GM12878 (cell line): ENCODE measurements around the gene FAM222A. TPM values are rescaled to one million over a fixed set of nuclear protein-coding genes. Genes with fewer than 3 reads are reported as not detected.

ENCODE experiments used
- ATAC-seq: fragments of 200-7000 bp; cut with Tn5 transposase; 3 replicates; pipeline ENCODE4 v1.9.1; 2020; ENCODE audit warnings: mild to moderate bottlenecking, moderate library complexity
- BruUV-seq: library from RNA; stranded (reverse); fragments of 400-500 nt; replicated peaks from 2 replicates; lab custom pipeline; 2021; lab: Mats Ljungman, UMichigan
- CTCF ChIA-PET: fragments of 300-600 bp; sonication (Branson Sonifier 250); formaldehyde crosslinking; extraction: SDS; loops from one replicate; lab custom pipeline; 2021; ENCODE audit warnings: inconsistent platforms; lab: Yijun Ruan, JAX
- POLR2A ChIA-PET: fragments of 350-600 bp; formaldehyde crosslinking; extraction: SDS; loops from one replicate; lab custom pipeline; 2021; ENCODE audit warnings: inconsistent platforms; lab: Charles Lee
- RAD21 ChIA-PET: fragments of 300-600 bp; sonication (Branson Sonifier 250); formaldehyde crosslinking; loops from one replicate; lab custom pipeline; 2023; ENCODE audit warnings: antibody characterized with exemption; ENCODE audit not compliant: unreplicated experiment; lab: Charles Lee
- SMC1A ChIA-PET: fragments of 300-600 bp; sonication (Branson Sonifier 250); formaldehyde crosslinking; loops from one replicate; lab custom pipeline; 2023; ENCODE audit not compliant: unreplicated experiment, uncharacterized antibody; lab: Charles Lee
- DNase-seq: peaks from one replicate; pipeline ENCODE4 v3.0.0-alpha.2; 2011; ENCODE audit warnings: low read depth, low spot score
- FAIRE-seq: peaks from 3 replicates; lab custom pipeline; 2011; peaks lifted over from hg19 to GRCh38; lab: Jason Lieb, UNC
- H2AFZ ChIP-seq: 2 replicates; pipeline ENCODE4 v1.6.0; 2011; ENCODE audit warnings: low read depth, low read length, control low read depth; ENCODE audit not compliant: control insufficient read depth
- H3K27ac ChIP-seq: 2 replicates; pipeline ENCODE4 v1.5.1; 2011; ENCODE audit warnings: control low read depth; ENCODE audit not compliant: control insufficient read depth, insufficient read depth
- H3K27me3 ChIP-seq, 2 experiments: replicated peaks in 1 of 2; 2 replicates each; pipeline versions ENCODE4 v1.6.0 to v1.6.1; 2011; ENCODE audit warnings: low read length in 1 of 2; ENCODE audit not compliant: control insufficient read depth in 2 of 2, insufficient read depth in 2 of 2
- H3K36me3 ChIP-seq, 2 experiments: 2 replicates each; pipeline ENCODE4 v1.5.1; 2011; ENCODE audit warnings: low read length in 1 of 2; ENCODE audit not compliant: control insufficient read depth in 2 of 2, insufficient read depth in 2 of 2
- H3K4me1 ChIP-seq: 2 replicates; pipeline ENCODE4 v1.6.1; 2011; ENCODE audit warnings: mild to moderate bottlenecking, low read length, moderate library complexity, mixed read lengths; ENCODE audit not compliant: control insufficient read depth, insufficient read depth
- H3K4me2 ChIP-seq: 2 replicates; pipeline ENCODE4 v1.6.0; 2011; ENCODE audit warnings: control low read depth; ENCODE audit not compliant: control insufficient read depth, insufficient read depth
- H3K4me3 ChIP-seq: fragments of 200-600 bp; sonication (generic); 2 replicates; pipeline ENCODE4 v1.5.1; 2016
- H3K79me2 ChIP-seq: 2 replicates; pipeline ENCODE4 v1.6.0; 2011; ENCODE audit warnings: low read length; ENCODE audit not compliant: control insufficient read depth, insufficient read depth
- H3K9ac ChIP-seq: 2 replicates; pipeline ENCODE4 v1.8.0; 2011; ENCODE audit warnings: low read length, control low read depth, mixed read lengths; ENCODE audit not compliant: control insufficient read depth, insufficient read depth
- H3K9me3 ChIP-seq: replicated peaks from 3 replicates; pipeline ENCODE4 v1.5.1; 2011; ENCODE audit warnings: mild to moderate bottlenecking, low read length; ENCODE audit not compliant: control insufficient read depth, insufficient read depth
- H4K20me1 ChIP-seq: 2 replicates; pipeline ENCODE4 v1.6.0; 2011; ENCODE audit not compliant: control insufficient read depth, insufficient read depth
- BHLHE40 ChIP-seq, 2 experiments: fragments of 450-650 bp in 1 of 2; IDR thresholded peaks; 2 replicates each; pipeline ENCODE4 v1.6.1; 2011 to 2017; ENCODE audit warnings: low read depth in 2 of 2, borderline replicate concordance in 1 of 2, improper control_type of control experiment in 1 of 2, low read length in 1 of 2, mild to moderate bottlenecking in 1 of 2
- CEBPZ ChIP-seq: fragments of 150-350 bp; IDR thresholded peaks from 2 replicates; pipeline ENCODE4 v1.6.1; 2016; ENCODE audit warnings: low read depth, low read length
- E2F4 ChIP-seq: IDR thresholded peaks from 2 replicates; pipeline ENCODE4 v1.6.1; 2012; ENCODE audit warnings: low read depth, low read length, improper control_type of control experiment
- E2F8 ChIP-seq: fragments of 450-650 bp; IDR thresholded peaks from 2 replicates; pipeline ENCODE4 v1.6.1; 2018; ENCODE audit warnings: mild to moderate bottlenecking, low read depth, moderate library complexity; ENCODE audit not compliant: partially characterized antibody
- GATAD2B ChIP-seq: fragments of 450-650 bp; conservative IDR thresholded peaks from 2 replicates; pipeline ENCODE4 v1.6.1; 2017; ENCODE audit warnings: low read depth, mild to moderate bottlenecking, moderate library complexity
- IKZF2 ChIP-seq, 2 experiments: fragments of 450-650 bp; IDR thresholded peaks; 2 replicates each; pipeline ENCODE4 v1.6.1; 2017; ENCODE audit warnings: mild to moderate bottlenecking in 2 of 2, moderate library complexity in 2 of 2
- MTA2 ChIP-seq: fragments of 450-650 bp; IDR thresholded peaks from 2 replicates; pipeline ENCODE4 v1.6.1; 2016; ENCODE audit warnings: low read depth, mild to moderate bottlenecking, moderate library complexity
- MTA3 ChIP-seq: IDR thresholded peaks from 2 replicates; pipeline ENCODE4 v1.6.1; 2012; ENCODE audit warnings: low read length, inconsistent platforms, borderline replicate concordance
- NR2C2 ChIP-seq: IDR thresholded peaks from 2 replicates; pipeline ENCODE4 v1.6.1; 2011; ENCODE audit warnings: borderline replicate concordance, low read depth; ENCODE audit not compliant: control insufficient read depth, insufficient read length
- PAX8 ChIP-seq: fragments of 450-650 bp; IDR thresholded peaks from 2 replicates; pipeline ENCODE4 v1.6.1; 2017; ENCODE audit warnings: mild to moderate bottlenecking, moderate library complexity
- POLR2AphosphoS2 ChIP-seq: IDR thresholded peaks from 2 replicates; pipeline ENCODE4 v1.6.1; 2011; ENCODE audit warnings: low read depth, mild to moderate bottlenecking, low read length, improper control_type of control experiment, moderate library complexity
- SMC3 ChIP-seq: IDR thresholded peaks from 2 replicates; pipeline ENCODE4 v1.6.1; 2011; ENCODE audit warnings: low read length, improper control_type of control experiment, borderline replicate concordance
- SUZ12 ChIP-seq: fragments of 200-600 bp; sonication (generic); IDR thresholded peaks from one replicate; pipeline ENCODE4 v1.6.1; 2018; ENCODE audit warnings: antibody characterized with exemption, mild to moderate bottlenecking; ENCODE audit not compliant: unreplicated experiment
- TARDBP ChIP-seq: IDR thresholded peaks from 2 replicates; pipeline ENCODE4 v1.6.1; 2016; ENCODE audit warnings: borderline replicate concordance
- TBL1XR1 ChIP-seq: IDR thresholded peaks from 2 replicates; pipeline ENCODE4 v1.6.1; 2012; ENCODE audit warnings: low read depth, low read length, improper control_type of control experiment
- YY1 ChIP-seq: IDR thresholded peaks from 2 replicates; pipeline ENCODE4 v1.6.1; 2011; ENCODE audit warnings: low read depth, mild to moderate bottlenecking, low read length
- in situ Hi-C: fragments of 300-500 bp; cut with MboI; formaldehyde crosslinking; loops from 9 replicates; pipeline ENCODE4 v1.14.3; 2018; ENCODE audit warnings: mixed read lengths
- intact Hi-C: fragments of 100-400 bp; cut with micrococcal nuclease; formaldehyde crosslinking; loops from one replicate; pipeline ENCODE4 v1.14.2; 2022; ENCODE audit not compliant: unreplicated experiment
- polyA plus RNA-seq, 11 experiments: library from polyadenylated mRNA; depleted of rRNA in 4 of 11; unstranded in 6 of 11; stranded (reverse) in 5 of 11; fragments of >200 nt; fragmentation: Nextera tagmentation in 4 of 11; fragmentation: Illumina TruSeq in 1 of 11; extraction: Ambion mirVana in 4 of 11; extraction: Trizol in 1 of 11; gene quantifications; 1 replicate in 1 of 11; 2 replicates in 10 of 11; pipeline versions ENCODE4 v1.2.1 to v1.2.3, GENCODE V29; 2011 to 2016; ENCODE audit warnings: inconsistent platforms in 2 of 11, missing spikeins in 2 of 11, low read depth in 1 of 11
- total RNA-seq, 4 experiments: library from RNA; depleted of rRNA in 3 of 4; stranded (reverse); fragments of >200 nt in 3 of 4; fragmentation: Illumina TruSeq in 1 of 4; extraction: Trizol in 1 of 4; gene quantifications; 2 replicates each; pipeline versions ENCODE4 v1.2.1 to v1.2.3, GENCODE V29; 2013 to 2021

The FAM222A gene
- total and polyA plus RNA-seq, 10 of the 15 experiments (the other 5 are each of a cell fraction or from before 2014, with no cell fraction given): 0.04 to 0.49 (median 0.14) TPM; not detected in 3

- in situ Hi-C loops: no loop called here
- CTCF ChIA-PET: no interaction called here
- RAD21 ChIA-PET: no interaction called here
- TF ChIP-seq YY1 (no peak), SUZ12 (no peak), GATAD2B (no peak), MTA2 (no peak), IKZF2 (IDR thresholded peaks at IDR 0.05) (no peak), TBL1XR1 (no peak), CEBPZ (no peak), PAX8 (no peak), POLR2AphosphoS2 (no peak), TARDBP (no peak), SMC3 (no peak), BHLHE40 (IDR thresholded peaks at IDR 0.05; ENCODE audit: borderline replicate concordance in 1 of 2, low read depth in 2 of 2, low read length in 1 of 2) (no peak), MTA3 (no peak), E2F4 (no peak), NR2C2 (no peak), E2F8 (no peak)
These were observed 79.4 kb downstream of the FAM222A start for GRCh38 chr12:109792992-109793391.

More at GRCh38 chr12:109792992-109793391, 79.4 kb downstream of the FAM222A start:
- Histone ChIP-seq H2AFZ (no peak overlapping the region), H3K27me3 (peaks cover 3% of the 10 kb centered on the region in 2 experiments; a peak in 3 of 4 replicates), H3K27ac (no peak overlapping the region), H3K36me3 (no peaks in the 10 kb centered on the region), H4K20me1 (no peaks in the 10 kb centered on the region; the same call in 1 of the 2 replicates), H3K9me3 (no peaks in the 10 kb centered on the region), H3K4me3 (no peak overlapping the region), H3K79me2 (no peaks in the 10 kb centered on the region), H3K4me2 (no peak overlapping the region), H3K4me1 (no peaks in the 10 kb centered on the region), H3K9ac (no peak overlapping the region)
- POLR2A ChIA-PET: no interaction called here
- SMC1A ChIA-PET: no interaction called here
- intact Hi-C loops: no loop called here
- BruUV-seq: no TSS peak
- DNase-seq (no peak), FAIRE-seq (no peak), ATAC-seq (no peak)
